ENCODE data around the gene SMYD3.

SMYD3 gene

DNA sequence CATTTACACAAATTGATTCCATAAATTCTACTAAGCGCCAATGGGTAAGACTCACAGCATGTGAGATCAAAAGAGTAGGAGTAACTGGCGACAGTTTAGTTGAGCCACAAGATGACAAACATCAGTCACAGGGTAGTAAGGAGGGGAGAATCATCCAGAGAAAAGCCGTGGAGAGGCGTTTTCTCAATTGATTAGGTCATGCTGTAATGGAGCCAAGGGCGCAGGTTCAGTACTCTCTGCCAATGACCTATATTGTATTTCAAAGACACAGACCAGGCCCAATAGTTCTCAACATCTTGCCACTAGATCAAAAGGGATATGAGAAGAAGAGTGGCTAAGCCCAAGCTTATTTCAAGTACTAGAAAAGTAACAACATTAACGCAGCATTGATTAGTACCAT is 467.5 kb downstream of the SMYD3 start:
- H3K9ac ChIP-seq (ENCODE audit: low read depth, low read length, poor library complexity, severe bottlenecking): no peak overlapping the region
- peaks cover 23% of the 10 kb centered on the region for H3K4me1 ChIP-seq (ENCODE audit: insufficient read depth, low read length, poor library complexity, severe bottlenecking)
- 0 out of 2 replicates have a peak, but pooled peaks cover 3% of the 10 kb centered on the region for H3K79me2 ChIP-seq (ENCODE audit: insufficient read depth, low read length)
- TF ChIP-seq, protein P1, sequence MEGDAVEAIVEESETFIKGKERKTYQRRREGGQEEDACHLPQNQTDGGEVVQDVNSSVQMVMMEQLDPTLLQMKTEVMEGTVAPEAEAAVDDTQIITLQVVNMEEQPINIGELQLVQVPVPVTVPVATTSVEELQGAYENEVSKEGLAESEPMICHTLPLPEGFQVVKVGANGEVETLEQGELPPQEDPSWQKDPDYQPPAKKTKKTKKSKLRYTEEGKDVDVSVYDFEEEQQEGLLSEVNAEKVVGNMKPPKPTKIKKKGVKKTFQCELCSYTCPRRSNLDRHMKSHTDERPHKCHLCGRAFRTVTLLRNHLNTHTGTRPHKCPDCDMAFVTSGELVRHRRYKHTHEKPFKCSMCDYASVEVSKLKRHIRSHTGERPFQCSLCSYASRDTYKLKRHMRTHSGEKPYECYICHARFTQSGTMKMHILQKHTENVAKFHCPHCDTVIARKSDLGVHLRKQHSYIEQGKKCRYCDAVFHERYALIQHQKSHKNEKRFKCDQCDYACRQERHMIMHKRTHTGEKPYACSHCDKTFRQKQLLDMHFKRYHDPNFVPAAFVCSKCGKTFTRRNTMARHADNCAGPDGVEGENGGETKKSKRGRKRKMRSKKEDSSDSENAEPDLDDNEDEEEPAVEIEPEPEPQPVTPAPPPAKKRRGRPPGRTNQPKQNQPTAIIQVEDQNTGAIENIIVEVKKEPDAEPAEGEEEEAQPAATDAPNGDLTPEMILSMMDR (conservative IDR thresholded peaks at IDR 0.05; ENCODE audit: low read length): no peak
- TF ChIP-seq EZH2phosphoT487 (IDR thresholded peaks at IDR 0.05; ENCODE audit: borderline replicate concordance): no peak
- no peaks in the 10 kb centered on the region for H3K27me3 ChIP-seq (ENCODE audit: insufficient read depth, low read length, poor library complexity, severe bottlenecking)
- H4K20me1 ChIP-seq (ENCODE audit: insufficient read depth, low read length, poor library complexity, severe bottlenecking): no peaks in the 10 kb centered on the region
- no peaks in the 10 kb centered on the region for H3K9me2 ChIP-seq (replicated peaks; ENCODE audit: low read depth, low read length)
- no peak overlapping the region for H3K4me3 ChIP-seq (ENCODE audit: low read length, poor library complexity, severe bottlenecking)
- no peak overlapping the region for H2AFZ ChIP-seq (ENCODE audit: low read length)
- no peaks in the 10 kb centered on the region for H3K9me3 ChIP-seq (ENCODE audit: insufficient read depth, low read depth, low read length)
- no peaks in the 10 kb centered on the region for H3K36me3 ChIP-seq (ENCODE audit: insufficient read depth, low read length)
- no peaks in the 10 kb centered on the region for H3F3A ChIP-seq (ENCODE audit: low read depth)
- no peak overlapping the region for H3K4me2 ChIP-seq (ENCODE audit: low read depth, low read length, poor library complexity, severe bottlenecking)

GRCh38 chr1:246037832-246038231 is 469.2 kb downstream of the SMYD3 start:
- no peaks in the 10 kb centered on the region for H3K9me2 ChIP-seq (replicated peaks; ENCODE audit: low read depth, low read length)
- no peak for TF ChIP-seq EZH2phosphoT487 (IDR thresholded peaks at IDR 0.05; ENCODE audit: borderline replicate concordance)
- TF ChIP-seq, protein P1 (conservative IDR thresholded peaks at IDR 0.05; ENCODE audit: low read length): no peak
- H2AFZ ChIP-seq (ENCODE audit: low read length): no peak overlapping the region
- H3K4me3 ChIP-seq (ENCODE audit: low read length, poor library complexity, severe bottlenecking): peak overlapping the region; percentile 10
- no peaks in the 10 kb centered on the region for H3K9me3 ChIP-seq (ENCODE audit: insufficient read depth, low read depth, low read length)
- H3K9ac ChIP-seq (ENCODE audit: low read depth, low read length, poor library complexity, severe bottlenecking): no peak overlapping the region
- H3F3A ChIP-seq (ENCODE audit: low read depth): no peaks in the 10 kb centered on the region
- 0 out of 2 replicates have a peak, but pooled peaks cover 3% of the 10 kb centered on the region for H3K79me2 ChIP-seq (ENCODE audit: insufficient read depth, low read length)
- no peaks in the 10 kb centered on the region for H3K27me3 ChIP-seq (ENCODE audit: insufficient read depth, low read length, poor library complexity, severe bottlenecking)
- no peaks in the 10 kb centered on the region for H4K20me1 ChIP-seq (ENCODE audit: insufficient read depth, low read length, poor library complexity, severe bottlenecking)
- no peaks in the 10 kb centered on the region for H3K36me3 ChIP-seq (ENCODE audit: insufficient read depth, low read length)
- H3K4me2 ChIP-seq (ENCODE audit: low read depth, low read length, poor library complexity, severe bottlenecking): peak overlapping the region; percentile 37
- peaks cover 23% of the 10 kb centered on the region for H3K4me1 ChIP-seq (ENCODE audit: insufficient read depth, low read length, poor library complexity, severe bottlenecking)

DNA sequence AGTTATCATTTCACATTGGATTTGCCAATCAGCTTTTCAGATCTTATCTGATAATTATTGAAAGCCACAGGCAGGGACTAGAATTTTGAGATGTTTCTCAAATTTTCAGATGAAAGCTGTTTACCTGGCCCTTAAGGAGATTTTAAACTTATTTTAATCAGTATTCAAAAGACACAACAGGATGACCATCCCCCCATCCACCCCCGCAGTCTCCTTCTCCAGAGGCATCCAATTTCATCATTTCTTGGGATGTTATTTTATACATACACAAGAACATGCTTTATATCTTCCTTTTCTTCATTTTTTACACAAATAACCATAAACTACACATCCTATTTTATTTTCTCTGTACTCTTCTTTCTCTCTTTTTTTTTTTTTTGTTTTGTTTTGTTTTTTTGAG is 470.9 kb downstream of the SMYD3 start:
- Histone ChIP-seq H3F3A (ENCODE audit: low read depth) (no peaks in the 10 kb centered on the region), H3K9me2 (replicated peaks; ENCODE audit: low read depth, low read length) (no peaks in the 10 kb centered on the region), H3K27me3 (ENCODE audit: insufficient read depth, low read length, poor library complexity, severe bottlenecking) (no peaks in the 10 kb centered on the region), H3K4me2 (ENCODE audit: low read depth, low read length, poor library complexity, severe bottlenecking) (no peak overlapping the region), H4K20me1 (ENCODE audit: insufficient read depth, low read length, poor library complexity, severe bottlenecking) (no peaks in the 10 kb centered on the region), H3K79me2 (ENCODE audit: insufficient read depth, low read length) (0 out of 2 replicates have a peak, but pooled peaks cover 3% of the 10 kb centered on the region), H3K4me1 (ENCODE audit: insufficient read depth, low read length, poor library complexity, severe bottlenecking) (peaks cover 31% of the 10 kb centered on the region), H3K9ac (ENCODE audit: low read depth, low read length, poor library complexity, severe bottlenecking) (no peak overlapping the region), H3K4me3 (ENCODE audit: low read length, poor library complexity, severe bottlenecking) (no peak overlapping the region), H2AFZ (ENCODE audit: low read length) (no peak overlapping the region), H3K9me3 (ENCODE audit: insufficient read depth, low read depth, low read length) (no peaks in the 10 kb centered on the region), H3K36me3 (ENCODE audit: insufficient read depth, low read length) (no peaks in the 10 kb centered on the region)
- TF ChIP-seq, protein P1 (conservative IDR thresholded peaks at IDR 0.05; ENCODE audit: low read length): no peak
- TF ChIP-seq EZH2phosphoT487 (IDR thresholded peaks at IDR 0.05; ENCODE audit: borderline replicate concordance): no peak

All from Loucy (cell line).